B cell (primary cell): Measurements from ENCODE around the gene TRAPPC5. TPM values are rescaled to one million over a fixed set of nuclear protein-coding genes. Genes with fewer than 3 reads are reported as not detected.

ENCODE experiments used
- ATAC-seq: fragments of 200-7000 bp; cut with Tn5 transposase; one replicate; pipeline ENCODE4 v1.10.0; 2021; ENCODE audit warnings: low read depth, mild to moderate bottlenecking, moderate number of reproducible peaks, moderate library complexity
- CTCF ChIA-PET: fragments of 350-600 bp; sonication (Branson Sonifier 250); formaldehyde crosslinking; loops from one replicate; lab custom pipeline; 2021; ENCODE audit warnings: antibody characterized with exemption, inconsistent platforms; lab: Charles Lee
- POLR2A ChIA-PET: fragments of 350-600 bp; sonication (Branson Sonifier 250); formaldehyde crosslinking; loops from one replicate; lab custom pipeline; 2021; ENCODE audit warnings: antibody characterized with exemption; lab: Charles Lee
- DNase-seq: peaks from one replicate; pipeline ENCODE4 v3.0.0; 2013
- H2AFZ ChIP-seq: 2 replicates; pipeline ENCODE4 v1.6.1; 2012; ENCODE audit warnings: mild to moderate bottlenecking, low read depth, low read length; ENCODE audit not compliant: insufficient read depth, poor library complexity, severe bottlenecking
- H3K27ac ChIP-seq, 2 donors: 1 replicate in 1 of 2; 2 replicates in 1 of 2; pipeline ENCODE4 v1.5.1; 2012 to 2013; ENCODE audit warnings: low read length in 2 of 2, mild to moderate bottlenecking in 2 of 2, moderate library complexity in 1 of 2
- H3K27me3 ChIP-seq, 4 experiments: fragments of 200-600 bp in 1 of 4; sonication (generic) in 1 of 4; replicated peaks in 1 of 4; 1 replicate in 2 of 4; 2 replicates in 2 of 4; pipeline versions ENCODE4 v1.6.1 to v1.7.0; 2013 to 2016; ENCODE audit warnings: low read length in 3 of 4, mild to moderate bottlenecking in 2 of 4, mixed read lengths in 1 of 4, moderate library complexity in 1 of 4; ENCODE audit not compliant: insufficient read depth in 4 of 4, control insufficient read depth in 3 of 4; ENCODE audit errors: control extremely low read depth in 1 of 4
- H3K36me3 ChIP-seq, 2 experiments: replicated peaks in 1 of 2; 1 replicate in 1 of 2; 2 replicates in 1 of 2; pipeline versions ENCODE4 v1.6.1 to v1.7.1; 2013; ENCODE audit warnings: low read length in 1 of 2; ENCODE audit not compliant: insufficient read depth in 2 of 2, control insufficient read depth in 1 of 2; ENCODE audit errors: control extremely low read depth in 1 of 2, extremely low read depth in 1 of 2
- H3K4me1 ChIP-seq, 2 donors: fragments of 200-600 bp in 1 of 2; sonication (generic) in 1 of 2; 1 replicate in 1 of 2; 2 replicates in 1 of 2; pipeline versions ENCODE4 v1.5.1 to v1.6.1; 2013 to 2017; ENCODE audit warnings: low read length in 2 of 2; ENCODE audit not compliant: control insufficient read depth in 2 of 2, insufficient read depth in 2 of 2
- H3K4me2 ChIP-seq: replicated peaks from 2 replicates; pipeline ENCODE3; 2012; ENCODE audit warnings: mild to moderate bottlenecking, low read depth, low read length; ENCODE audit not compliant: poor library complexity, severe bottlenecking
- H3K4me3 ChIP-seq, 5 experiments: fragments of 200-600 bp in 1 of 5; sonication (generic) in 1 of 5; 1 replicate in 3 of 5; 2 replicates in 2 of 5; pipeline versions ENCODE4 v1.5.1 to v1.7.0; 2011 to 2016; ENCODE audit warnings: low read length in 4 of 5, mild to moderate bottlenecking in 4 of 5, low read depth in 2 of 5, control low read depth in 1 of 5, moderate library complexity in 1 of 5; ENCODE audit not compliant: insufficient read depth in 1 of 5; ENCODE audit errors: control extremely low read depth in 1 of 5, extremely low read depth in 1 of 5
- H3K79me2 ChIP-seq: fragments of 200-600 bp; sonication (generic); one replicate; pipeline ENCODE4 v1.6.0; 2016; ENCODE audit warnings: low read length; ENCODE audit not compliant: control insufficient read depth, insufficient read depth
- H3K9ac ChIP-seq: fragments of 200-600 bp; sonication (generic); 2 replicates; pipeline ENCODE4 v1.6.1; 2017; ENCODE audit warnings: mild to moderate bottlenecking, low read length, moderate library complexity
- H3K9me3 ChIP-seq, 3 donors: one replicate each; pipeline versions ENCODE4 v1.6.1 to v1.7.1; 2013; ENCODE audit warnings: low read length in 2 of 3; ENCODE audit not compliant: control insufficient read depth in 2 of 3, insufficient read depth in 1 of 3; ENCODE audit errors: control extremely low read depth in 1 of 3
- H4K20me1 ChIP-seq: 2 replicates; pipeline ENCODE4 v1.6.0; 2012; ENCODE audit warnings: mild to moderate bottlenecking, low read length; ENCODE audit not compliant: insufficient read depth, control insufficient read depth, poor library complexity, severe bottlenecking
- H3K27ac Mint-ChIP-seq: one replicate; pipeline ENCODE4 v1.8.0; 2021; ENCODE audit warnings: mixed read lengths
- H3K27me3 Mint-ChIP-seq: one replicate; pipeline ENCODE4 v1.8.0; 2021; ENCODE audit warnings: mixed read lengths
- H3K4me1 Mint-ChIP-seq: one replicate; pipeline ENCODE4 v1.8.0; 2021; ENCODE audit warnings: mixed read lengths
- H3K4me3 Mint-ChIP-seq: one replicate; pipeline ENCODE4 v1.8.0; 2021; ENCODE audit warnings: mixed read lengths
- H3K9me3 Mint-ChIP-seq: one replicate; pipeline ENCODE4 v1.8.0; 2022; ENCODE audit warnings: mixed read lengths; ENCODE audit not compliant: insufficient read depth
- EZH2 ChIP-seq: IDR thresholded peaks from 2 replicates; pipeline ENCODE4 v1.6.1; 2012; ENCODE audit warnings: borderline replicate concordance, low read depth, mild to moderate bottlenecking, moderate library complexity, low read length; ENCODE audit not compliant: insufficient read depth, poor library complexity, severe bottlenecking
- WGBS: methylation state at CpG from one replicate; pipeline ENCODE4 v1.1.5; 2013; ENCODE audit warnings: missing lambda C conversion rate; ENCODE audit not compliant: insufficient coverage; 5-methylcytosine and 5-hydroxymethylcytosine counted together
- intact Hi-C: fragments of 100-400 bp; cut with micrococcal nuclease; formaldehyde crosslinking; loops from one replicate; pipeline ENCODE4 v1.10.0; 2022
- polyA plus RNA-seq: library from polyadenylated mRNA; depleted of rRNA; stranded (reverse); fragments of >200 nt; gene quantifications from 2 replicates; pipeline ENCODE4 v1.2.3, GENCODE V29; 2012
- total RNA-seq, 2 donors: library from RNA; stranded (reverse); fragments of 120-200 nt in 1 of 2; gene quantifications; 1 replicate in 1 of 2; 2 replicates in 1 of 2; pipeline versions ENCODE4 v1.2.3 to v1.2.4, GENCODE V29; 2013 to 2022
- TF ChIP-seq, protein P1 (sequence below): fragments of 200-600 bp; IDR thresholded peaks from one replicate; pipeline ENCODE4 v1.8.0; 2022; ENCODE audit warnings: antibody characterized with exemption, mild to moderate bottlenecking

TRAPPC5 gene
- total and polyA plus RNA-seq, 2 donors (not counting 1 experiment from before 2014, with no cell fraction given) = 61.5 to 64.9 TPM

- no peaks in the 10 kb centered on the region for H3K9me3 Mint-ChIP-seq
- no peak overlapping the region for H3K9ac ChIP-seq
- no peak overlapping the region for H3K27ac Mint-ChIP-seq
- POLR2A ChIA-PET = no interaction called here
- H3K9me3 ChIP-seq = peaks cover 0 to 7% (median 0%) of the 10 kb centered on the region in 3 donors
- H3K4me2 ChIP-seq = no peak overlapping the region
- H2AFZ ChIP-seq = no peak overlapping the region
- peaks cover 3% of the 10 kb centered on the region for H3K79me2 ChIP-seq
- H3K27me3 Mint-ChIP-seq = no peaks in the 10 kb centered on the region
- no peak overlapping the region for H3K27ac ChIP-seq
- peaks cover 40% of the 10 kb centered on the region for H4K20me1 ChIP-seq
- intact Hi-C loops = no loop called here
- TF ChIP-seq, protein P1, sequence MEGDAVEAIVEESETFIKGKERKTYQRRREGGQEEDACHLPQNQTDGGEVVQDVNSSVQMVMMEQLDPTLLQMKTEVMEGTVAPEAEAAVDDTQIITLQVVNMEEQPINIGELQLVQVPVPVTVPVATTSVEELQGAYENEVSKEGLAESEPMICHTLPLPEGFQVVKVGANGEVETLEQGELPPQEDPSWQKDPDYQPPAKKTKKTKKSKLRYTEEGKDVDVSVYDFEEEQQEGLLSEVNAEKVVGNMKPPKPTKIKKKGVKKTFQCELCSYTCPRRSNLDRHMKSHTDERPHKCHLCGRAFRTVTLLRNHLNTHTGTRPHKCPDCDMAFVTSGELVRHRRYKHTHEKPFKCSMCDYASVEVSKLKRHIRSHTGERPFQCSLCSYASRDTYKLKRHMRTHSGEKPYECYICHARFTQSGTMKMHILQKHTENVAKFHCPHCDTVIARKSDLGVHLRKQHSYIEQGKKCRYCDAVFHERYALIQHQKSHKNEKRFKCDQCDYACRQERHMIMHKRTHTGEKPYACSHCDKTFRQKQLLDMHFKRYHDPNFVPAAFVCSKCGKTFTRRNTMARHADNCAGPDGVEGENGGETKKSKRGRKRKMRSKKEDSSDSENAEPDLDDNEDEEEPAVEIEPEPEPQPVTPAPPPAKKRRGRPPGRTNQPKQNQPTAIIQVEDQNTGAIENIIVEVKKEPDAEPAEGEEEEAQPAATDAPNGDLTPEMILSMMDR = no peak
- no peak for TF ChIP-seq EZH2
- H3K36me3 ChIP-seq = peaks cover 0 to 45% of the 10 kb centered on the region in 2 experiments
- no peak for ATAC-seq
- no peak for DNase-seq
- H3K27me3 ChIP-seq = no peaks in the 10 kb centered on the region
- CTCF ChIA-PET = no interaction called here
- no peak overlapping the region for H3K4me3 ChIP-seq
- H3K4me1 Mint-ChIP-seq = peaks cover 2% of the 10 kb centered on the region
- WGBS = 89% methylated on average over 13 of the region's 14 CpGs
- H3K4me1 ChIP-seq = no peaks in the 10 kb centered on the region
- H3K4me3 Mint-ChIP-seq = no peak overlapping the region
These were observed 35.5 kb upstream of the TRAPPC5 start for GRCh38 chr19:7645163-7645562.

DNA sequence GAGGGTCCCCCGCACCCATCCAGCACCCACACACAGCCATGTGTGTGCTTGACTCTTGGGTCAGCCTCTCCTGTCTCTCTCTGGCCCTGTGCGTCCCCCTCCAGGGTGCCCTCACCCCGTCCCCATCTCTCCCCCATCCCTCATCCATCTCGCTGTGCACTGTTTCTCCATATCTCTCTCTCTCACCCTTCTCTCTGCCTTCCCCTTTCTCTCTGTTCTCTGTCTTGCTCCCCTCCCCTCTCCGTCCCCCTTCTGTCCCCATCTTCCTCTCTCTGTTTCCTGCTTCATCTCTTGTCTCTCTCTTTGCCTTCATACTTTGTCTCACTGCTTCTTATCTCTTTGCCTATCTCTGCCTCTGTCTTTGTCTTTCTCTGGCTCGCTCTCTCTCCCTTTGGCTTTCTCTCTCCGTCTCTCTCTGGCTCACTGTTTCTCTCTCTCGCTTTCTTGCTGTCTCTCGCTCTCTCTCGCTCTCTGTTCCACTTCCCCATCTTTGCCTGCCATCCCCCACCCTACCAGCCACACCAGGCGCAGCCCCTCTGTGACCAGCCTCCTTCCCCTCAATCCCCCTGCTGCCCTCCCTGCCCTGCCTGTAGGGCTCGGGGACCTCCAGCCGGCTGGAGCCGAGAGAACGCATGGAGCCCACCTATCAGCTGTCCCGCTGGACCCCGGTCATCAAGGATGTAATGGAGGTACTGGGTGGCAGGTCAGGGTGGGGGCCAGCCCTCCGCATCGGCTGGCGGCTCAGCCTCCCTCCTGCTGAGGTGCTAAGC, 34.8 kb upstream of the TRAPPC5 start:
- Histone ChIP-seq H3K79me2 (no peaks in the 10 kb centered on the region), H2AFZ (no peak overlapping the region), H3K27ac (no peak overlapping the region), H3K9me3 (peaks cover 0 to 7% (median 0%) of the 10 kb centered on the region in 3 donors), H3K4me1 (no peaks in the 10 kb centered on the region), H3K36me3 (peaks cover 0 to 41% of the 10 kb centered on the region in 2 experiments), H3K27me3 (no peaks in the 10 kb centered on the region), H3K4me2 (no peak overlapping the region), H3K4me3 (no peak overlapping the region), H4K20me1 (peaks cover 33% of the 10 kb centered on the region), H3K9ac (no peak overlapping the region)
- WGBS = 90% methylated on average over 15 of the region's 20 CpGs
- H3K4me1 Mint-ChIP-seq = no peaks in the 10 kb centered on the region
- DNase-seq (no peak), ATAC-seq (no peak)
- H3K27me3 Mint-ChIP-seq = no peaks in the 10 kb centered on the region
- intact Hi-C loops = no loop called here
- H3K27ac Mint-ChIP-seq = no peak overlapping the region
- no peak overlapping the region for H3K4me3 Mint-ChIP-seq
- no peak for TF ChIP-seq EZH2
- TF ChIP-seq, protein P1 = no peak
- no peaks in the 10 kb centered on the region for H3K9me3 Mint-ChIP-seq
- CTCF ChIA-PET = no interaction called here
- POLR2A ChIA-PET = no interaction called here
